Mucosa of descending colon (tissue), 3 donors: Measurements from ENCODE around the gene CRYBG2. TPM values are rescaled to one million over a fixed set of nuclear protein-coding genes. Genes with fewer than 3 reads are reported as not detected.
"Not testable (repeated sequence)": the region's sequence is repeated elsewhere in the genome, so short reads cannot be mapped to it uniquely, and the experiment has no call there.

ENCODE experiments used
- ATAC-seq: fragments of 200-7000 bp; cut with Tn5 transposase; one replicate; pipeline ENCODE4 v1.9.1; 2020; ENCODE audit warnings: mild to moderate bottlenecking, moderate library complexity
- DNase-seq, 3 donors: peaks; one replicate each; pipeline ENCODE4 v3.0.0-alpha.2; 2020
- H3K36me3 ChIP-seq: fragments of 200-600 bp; one replicate; pipeline ENCODE4 v1.8.0; 2021; ENCODE audit warnings: low read depth, mild to moderate bottlenecking
- H3K4me1 ChIP-seq: fragments of 200-600 bp; one replicate; pipeline ENCODE4 v1.8.0; 2021; ENCODE audit warnings: low read depth, mild to moderate bottlenecking
- H3K4me3 ChIP-seq: fragments of 200-600 bp; one replicate; pipeline ENCODE4 v1.8.0; 2021; ENCODE audit warnings: mild to moderate bottlenecking
- H3K9me3 ChIP-seq: fragments of 200-600 bp; one replicate; pipeline ENCODE4 v1.8.0; 2021; ENCODE audit warnings: mild to moderate bottlenecking
- CTCF ChIP-seq: fragments of 200-600 bp; IDR thresholded peaks from one replicate; pipeline ENCODE4 v1.8.0; 2022; ENCODE audit warnings: antibody characterized with exemption, mild to moderate bottlenecking
- intact Hi-C, 2 donors: fragments of 100-400 bp; cut with DNase I in 1 of 2; cut with micrococcal nuclease in 1 of 2; formaldehyde crosslinking; loops; one replicate each; pipeline versions ENCODE4 v1.11.0 to v1.11.1; 2022; cut with DNase I, micrococcal nuclease
- total RNA-seq, 3 donors: library from RNA; stranded (reverse); fragmentation: NEBNext Ultra II Directional in 2 of 3; extraction: Animal tissue kit (Norgen Biotek cat#: 25700) in 2 of 3; gene quantifications; one replicate each; pipeline versions ENCODE4 v1.2.1 to v1.2.4, GENCODE V29; 2021 to 2023
- donor health status: DM: no; HTN: no; CAD: no; lungs with moderate emphysema.
- donor health status: DM: no; HTN: no; CAD: no.
- donor health status: DM: no; HTN: yes; CAD: no.

CRYBG2 gene
- total RNA-seq, 3 donors from 2014 or later = 19.4 to 27.7 (median 19.6) TPM

GRCh38 chr1:26337206-26337535 lies 16.8 kb downstream of the CRYBG2 start:
- DNase-seq (no peak), ATAC-seq (no peak)
- TF ChIP-seq CTCF = no peak
- Histone ChIP-seq H3K9me3 (no peaks in the 10 kb centered on the region), H3K4me3 (no peak overlapping the region), H3K4me1 (peaks cover 4% of the 10 kb centered on the region), H3K36me3 (no peaks in the 10 kb centered on the region)
- intact Hi-C loops = no loop called here

- intact Hi-C loops = no loop called here
- peak; percentile 99 for ATAC-seq
- Histone ChIP-seq H3K4me1 (peaks cover 4% of the 10 kb centered on the region), H3K4me3 (no peak overlapping the region), H3K36me3 (no peaks in the 10 kb centered on the region), H3K9me3 (no peaks in the 10 kb centered on the region)
- TF ChIP-seq CTCF = no peak
- peak; percentile 95 to 97 (median 97) for DNase-seq
Observed at GRCh38 chr1:26336477-26337205, 17.3 kb downstream of the CRYBG2 start.

GRCh38 chr1:26335774-26336476 lies 18.0 kb downstream of the CRYBG2 start:
- no peak overlapping the region for H3K4me3 ChIP-seq
- ATAC-seq (peak; percentile 6), DNase-seq (no peak)
- intact Hi-C loops = no loop called here
- H3K36me3 ChIP-seq = no peaks in the 10 kb centered on the region
- TF ChIP-seq CTCF = no peak
- H3K9me3 ChIP-seq = no peaks in the 10 kb centered on the region
- peaks cover 4% of the 10 kb centered on the region for H3K4me1 ChIP-seq

- DNase-seq, H3K4me1 ChIP-seq, ATAC-seq, H3K4me3 ChIP-seq, H3K9me3 ChIP-seq, H3K36me3 ChIP-seq, intact Hi-C loops: not testable (repeated sequence)
Observed at GRCh38 chr1:26333312-26333711, 20.6 kb downstream of the CRYBG2 start.

GRCh38 chr1:26330276-26330675 lies 23.7 kb downstream of the CRYBG2 start:
- no peak for TF ChIP-seq CTCF
- ATAC-seq (no peak), DNase-seq (no peak)
- H3K36me3 ChIP-seq = no peaks in the 10 kb centered on the region
- H3K4me3 ChIP-seq = no peak overlapping the region
- no peaks in the 10 kb centered on the region for H3K4me1 ChIP-seq
- intact Hi-C loops = no loop called here
- H3K9me3 ChIP-seq = no peaks in the 10 kb centered on the region

GRCh38 chr1:26329380-26329779 lies 24.6 kb downstream of the CRYBG2 start:
- DNase-seq, H3K36me3 ChIP-seq, H3K9me3 ChIP-seq, H3K4me1 ChIP-seq, intact Hi-C loops, H3K4me3 ChIP-seq, ATAC-seq: not testable (repeated sequence)
